Right hindlimb (tissue), 1 donor: Measurements from ENCODE around the gene CCDC39.
"Not testable (repeated sequence)": the region's sequence is repeated elsewhere in the genome, so short reads cannot be mapped to it uniquely, and the experiment has no call there.

ENCODE experiments used
- DNase-seq: peaks from one replicate; pipeline ENCODE4 v3.0.0-alpha.2; 2018

The CCDC39 gene

GRCh38 chr3:180618563-180618962, 60.7 kb downstream of the CCDC39 start:
- not testable (repeated sequence) for DNase-seq

DNA sequence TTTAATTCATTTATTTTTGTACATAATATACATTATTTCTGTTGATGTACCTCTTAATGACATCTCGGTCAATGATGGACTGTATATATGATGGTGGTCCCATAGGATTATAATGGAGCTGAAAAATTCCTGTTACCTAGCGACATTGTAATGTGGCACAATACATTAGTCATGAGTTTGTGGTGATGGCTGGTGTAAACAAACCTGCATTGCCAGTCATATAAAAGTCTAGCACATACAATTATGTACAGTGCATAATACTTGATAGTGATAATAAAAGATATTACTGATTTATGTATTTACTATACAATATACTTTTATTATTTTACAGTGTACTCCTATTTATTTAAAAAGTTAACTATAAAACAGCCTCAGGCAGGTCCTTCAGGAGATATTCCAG, 62.2 kb downstream of the CCDC39 start:
- no peak for DNase-seq

DNA sequence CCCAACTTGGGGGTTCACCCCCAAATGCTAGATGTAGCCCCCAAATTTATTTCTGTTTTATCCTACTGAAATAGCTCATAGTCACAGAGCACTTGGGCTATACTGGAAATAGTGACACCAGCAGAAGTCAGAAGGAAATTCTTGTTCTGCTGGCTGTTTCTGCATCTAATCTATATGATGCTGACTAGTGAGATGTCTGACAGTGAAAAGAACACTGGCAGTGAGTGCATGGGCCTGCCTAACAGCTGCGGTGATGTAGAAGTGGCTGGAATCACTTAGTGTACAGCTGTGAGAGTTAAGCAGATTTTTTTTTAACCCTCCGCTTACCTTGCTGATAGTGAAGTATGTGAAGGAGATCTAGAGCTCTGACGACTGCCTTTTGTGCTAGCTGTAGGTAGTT, 63.3 kb downstream of the CCDC39 start:
- DNase-seq, result no peak

DNA sequence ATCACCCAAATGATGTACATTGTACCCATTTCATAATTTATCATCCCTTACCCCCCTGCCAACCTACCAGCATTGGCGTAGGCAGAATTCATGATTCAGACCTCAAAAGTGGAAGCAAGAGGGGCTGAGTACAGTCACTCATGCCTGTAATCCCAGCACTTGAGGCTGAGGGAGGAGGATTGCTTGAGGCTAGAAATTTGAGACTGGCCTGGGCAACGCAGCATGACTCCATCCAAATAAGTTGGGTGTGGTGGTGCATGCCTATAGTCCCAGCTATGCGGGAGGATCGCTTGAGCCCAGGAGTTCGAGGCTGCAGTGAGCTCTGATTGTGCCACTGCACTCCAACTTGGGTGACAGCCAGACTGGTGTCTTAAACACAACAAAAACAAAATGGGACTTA, 66.9 kb downstream of the CCDC39 start:
- no peak for DNase-seq

GRCh38 chr3:180611006-180611405, 68.3 kb downstream of the CCDC39 start:
- no peak for DNase-seq

DNA sequence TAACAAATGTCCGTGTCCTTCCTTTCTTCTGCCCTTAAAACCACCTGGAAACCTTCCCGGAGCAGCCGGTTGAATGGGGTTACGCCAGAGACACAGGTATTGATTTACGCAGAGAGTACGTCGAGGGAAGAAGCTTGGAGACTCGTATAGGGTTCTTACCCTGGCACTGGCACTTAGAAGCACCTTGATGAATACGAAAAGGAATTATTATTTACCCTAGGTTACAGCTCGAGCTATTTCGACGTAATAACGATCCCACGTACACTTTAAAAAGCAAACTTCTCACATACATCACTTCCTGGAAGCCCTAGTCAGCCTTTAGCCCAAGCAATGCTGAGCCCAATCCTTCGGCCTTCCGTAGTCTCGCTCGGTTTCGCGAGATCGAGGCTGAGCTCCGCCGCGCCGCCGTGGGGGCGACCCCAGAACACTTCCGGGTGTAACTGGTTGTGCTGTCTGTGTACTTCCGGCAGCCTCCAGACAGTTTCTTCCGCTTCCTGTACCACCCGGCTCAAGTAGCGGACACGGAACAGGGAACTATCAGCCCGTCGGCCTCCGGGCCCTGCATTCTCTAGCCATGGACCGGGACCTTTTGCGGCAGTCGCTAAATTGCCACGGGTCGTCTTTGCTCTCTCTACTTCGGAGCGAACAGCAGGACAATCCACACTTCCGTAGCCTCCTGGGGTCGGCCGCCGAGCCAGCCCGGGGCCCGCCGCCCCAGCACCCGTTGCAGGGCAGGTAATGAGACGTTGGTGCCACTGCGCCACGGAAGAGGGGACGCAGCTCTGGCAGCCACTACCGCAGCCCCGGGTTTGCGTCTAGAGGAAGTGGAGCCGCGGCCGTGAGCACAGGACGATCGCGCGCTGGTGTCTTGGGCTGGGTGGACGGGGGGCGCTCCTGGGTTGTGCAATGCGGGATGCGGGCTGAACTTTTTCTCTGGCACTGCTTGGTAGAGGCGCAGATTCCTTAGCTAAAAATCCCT, 77.3 kb downstream of the CCDC39 start, which contains the start of gene TTC14:
TTC14 (plus strand) TSS at position 476 of the 979 bp plus-strand sequence; CDS start at position 575, 99 bp downstream.
- DNase-seq, result peak; percentile 96

DNA sequence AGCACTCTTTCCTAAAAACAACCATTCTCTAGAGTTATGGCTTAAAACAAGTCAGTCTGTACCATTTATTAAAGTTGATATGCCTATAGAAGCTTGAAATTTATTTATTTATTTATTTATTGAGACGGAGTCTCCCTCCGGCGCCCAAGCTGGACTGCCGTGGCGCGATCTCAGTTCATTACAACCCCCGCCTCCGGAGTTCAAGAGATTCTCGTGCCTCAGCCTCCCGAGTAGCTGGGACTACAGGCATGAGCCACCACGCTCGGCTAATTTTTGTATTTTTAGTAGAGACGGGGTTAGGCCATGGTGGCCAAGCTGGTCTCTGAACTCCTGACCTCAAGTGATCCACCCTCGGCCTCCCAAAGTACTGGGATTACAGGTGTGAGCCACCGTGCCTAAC, 78.8 kb downstream of the CCDC39 start:
- no peak for DNase-seq

- DNase-seq, result no peak
These were observed 83.7 kb downstream of the CCDC39 start for GRCh38 chr3:180595559-180595935.

DNA sequence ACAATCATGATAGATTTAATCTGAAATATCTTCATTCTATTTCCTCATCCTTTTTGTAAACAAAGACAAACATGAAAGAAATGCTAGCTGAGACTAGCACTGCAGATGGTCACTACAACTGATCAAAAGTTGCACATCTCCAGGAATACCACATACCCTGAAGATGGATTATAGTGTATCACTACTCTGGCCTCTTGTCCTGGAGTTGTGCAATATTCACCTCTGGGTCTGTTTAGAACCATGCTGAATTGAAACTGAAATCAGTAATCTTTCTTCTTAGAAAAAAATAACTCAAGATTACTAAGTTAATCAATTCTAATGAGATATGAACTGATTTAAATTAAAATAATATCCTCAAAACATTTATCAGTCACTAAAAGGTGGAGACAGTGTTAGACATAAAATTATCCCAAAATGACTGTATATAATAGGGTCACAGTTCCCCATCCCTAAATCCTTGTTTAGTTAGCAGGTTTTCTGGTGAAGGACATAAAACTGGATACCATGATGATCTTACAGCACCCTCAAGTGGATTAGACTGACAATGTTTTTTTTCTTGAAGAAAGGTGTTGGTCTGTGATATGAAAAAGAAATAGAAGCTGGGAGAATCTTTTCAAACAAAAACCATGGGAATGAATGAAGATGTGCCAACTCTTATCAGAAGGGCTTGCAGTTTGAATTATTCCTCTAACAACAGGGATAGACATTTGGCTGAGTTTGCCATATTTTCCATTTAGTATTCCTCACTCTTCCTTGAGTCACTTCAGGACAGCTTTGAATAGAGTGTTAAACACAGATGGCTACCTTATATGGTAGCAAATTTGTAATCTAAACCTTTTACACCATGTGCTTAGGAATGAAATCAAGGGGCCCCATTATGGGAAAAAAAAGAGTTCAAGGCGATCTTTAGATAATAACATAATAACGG, 84.4 kb downstream of the CCDC39 start:
- no peak for DNase-seq

- not testable (repeated sequence) for DNase-seq
These were observed 85.7 kb downstream of the CCDC39 start for GRCh38 chr3:180593631-180594030.

GRCh38 chr3:180590396-180590795, 88.9 kb downstream of the CCDC39 start:
- no peak for DNase-seq

DNA sequence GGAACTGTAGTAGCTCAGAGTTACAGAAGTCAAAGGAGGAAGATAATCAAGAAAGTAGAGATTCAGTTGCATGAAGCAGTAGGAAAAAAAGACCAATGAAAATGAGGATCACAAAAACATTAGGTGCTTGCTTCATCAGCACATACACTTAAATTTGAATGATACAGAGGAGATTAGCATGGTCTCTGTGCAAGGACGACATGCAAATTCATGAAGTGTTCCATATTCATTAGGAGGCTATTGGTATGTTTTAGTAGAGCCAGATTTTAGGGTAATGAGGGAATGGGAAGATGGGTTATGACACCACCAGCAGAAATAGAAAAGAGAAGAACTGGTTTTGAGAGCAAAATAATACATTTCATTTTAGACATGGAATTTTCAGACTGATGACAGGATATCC, 98.4 kb downstream of the CCDC39 start:
- no peak for DNase-seq

GRCh38 chr3:180575571-180575970, 103.7 kb downstream of the CCDC39 start:
- DNase-seq, result no peak

DNA sequence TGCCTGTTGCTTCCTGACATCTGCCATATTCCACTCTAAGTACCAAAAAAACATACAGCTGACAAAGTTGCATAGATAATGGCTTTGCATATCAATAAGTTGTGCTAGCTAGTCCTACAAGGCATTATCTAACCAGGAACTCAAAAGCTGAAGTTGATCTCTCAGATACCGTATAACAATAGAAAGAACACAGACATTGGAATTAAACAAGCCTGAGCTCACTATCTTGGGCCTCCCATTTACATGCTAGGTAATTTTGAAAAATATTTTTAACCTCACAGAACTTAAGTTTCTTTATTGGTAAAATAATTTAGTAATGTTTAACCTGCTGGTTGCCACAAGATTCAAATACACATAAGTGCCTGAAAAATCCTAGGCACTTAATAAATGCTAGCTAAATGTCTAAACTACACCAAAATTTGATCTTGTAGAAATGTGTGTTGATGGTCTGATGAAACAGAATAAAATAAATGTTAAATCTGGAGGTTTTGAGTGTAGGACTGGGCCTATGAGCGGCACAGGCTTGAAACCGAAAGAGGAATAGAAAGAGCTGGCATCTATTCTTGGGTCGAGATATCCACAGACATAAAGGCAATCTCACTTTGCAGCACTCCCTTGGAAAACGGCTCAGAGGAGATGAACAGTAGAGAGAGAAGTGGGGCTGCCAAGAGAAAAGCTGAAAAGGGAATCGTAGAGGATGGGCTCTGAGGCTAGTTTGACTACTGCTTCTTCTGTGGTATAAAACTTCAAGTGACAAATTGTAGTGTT, 107.3 kb downstream of the CCDC39 start:
- no peak for DNase-seq

DNA sequence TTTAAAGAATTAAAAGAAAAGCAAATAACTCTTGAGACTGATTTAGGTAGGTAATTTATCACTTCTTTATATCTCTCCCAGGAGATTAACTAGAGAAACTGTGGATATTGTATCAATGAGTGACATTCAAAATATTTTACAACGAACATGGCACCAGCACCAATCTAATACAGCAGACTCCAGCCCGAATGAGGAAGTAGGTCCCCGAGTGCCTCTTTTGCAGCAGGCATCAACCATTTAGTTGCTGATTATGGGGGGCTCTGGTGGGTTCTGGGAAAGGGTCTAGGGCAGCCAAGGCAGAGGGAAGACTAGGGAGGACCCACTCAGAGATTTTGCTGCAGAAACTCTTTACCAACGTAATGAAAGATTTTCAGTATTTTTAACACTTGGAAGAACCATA, 109.1 kb downstream of the CCDC39 start:
- no peak for DNase-seq

- no peak for DNase-seq
These were observed 114.6 kb downstream of the CCDC39 start for GRCh38 chr3:180564676-180565075.
